ENCODE data around the gene INSM1. TPM values are rescaled to one million over a fixed set of nuclear protein-coding genes. Genes with fewer than 3 reads are reported as not detected.
A peak's percentile ranks its signal among the peaks of the same experiment; 100 is the strongest.

INSM1 gene
- total and polyA plus RNA-seq, 2 donors (not counting 1 experiment from before 2014, with no cell fraction given), result not detected

DNA sequence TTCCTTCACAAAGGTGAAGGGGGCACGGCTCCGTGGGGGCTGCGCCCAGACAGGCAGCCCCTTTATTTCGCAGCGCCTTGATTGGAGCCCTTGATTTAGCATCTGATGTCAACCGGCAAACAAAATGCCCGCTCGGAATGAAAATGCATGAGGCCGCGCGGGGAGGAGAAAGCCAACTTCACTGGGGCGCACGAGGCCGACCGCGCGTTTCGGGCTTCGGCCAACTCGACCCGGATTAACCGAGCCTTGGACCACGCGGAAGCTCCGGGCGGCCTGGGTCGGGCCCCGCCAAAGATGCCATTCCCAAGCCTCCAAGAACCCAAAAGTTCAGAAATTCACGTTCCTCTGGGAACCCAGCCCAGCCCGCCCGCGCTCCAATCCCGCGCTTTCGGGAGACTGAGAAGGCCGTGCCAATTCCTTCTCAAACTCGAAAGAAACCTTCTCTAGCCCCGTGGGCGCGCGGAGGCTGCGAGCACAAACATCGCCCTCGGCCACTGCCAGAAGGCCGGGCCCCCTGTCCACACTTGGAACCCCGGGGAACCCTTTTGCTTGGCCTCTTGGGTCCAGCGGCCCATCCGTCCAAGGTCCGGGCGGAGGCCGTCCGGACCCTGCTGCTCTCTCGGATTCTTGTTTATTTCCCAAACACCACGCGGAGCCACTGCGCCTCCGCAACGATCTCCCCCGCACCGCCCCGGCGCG, 879 bp upstream of the INSM1 start:
- no peak for DNase-seq (ENCODE audit: low read depth in 2 of 2)
- no peak overlapping the region for H3K4me2 ChIP-seq (ENCODE audit: extremely low read depth, insufficient read depth, low read length)
- no peaks in the 10 kb centered on the region for H3K36me3 ChIP-seq (ENCODE audit: control insufficient read depth, insufficient read depth, low read length)
- peaks cover 80% of the 10 kb centered on the region for H3K27me3 ChIP-seq (ENCODE audit: control insufficient read depth, insufficient read depth, low read length)
- no peak overlapping the region for H3K27ac ChIP-seq (ENCODE audit: insufficient read depth, low read length)
- H4K20me1 ChIP-seq (ENCODE audit: control insufficient read depth, extremely low read depth, insufficient read depth, low read length), result no peaks in the 10 kb centered on the region
- no peak overlapping the region for H2AFZ ChIP-seq (ENCODE audit: low read length)
- no peak overlapping the region for H3K9ac ChIP-seq (ENCODE audit: insufficient read depth, low read length)
- no peaks in the 10 kb centered on the region for H3K9me3 ChIP-seq (ENCODE audit: control insufficient read depth, insufficient read depth, low read depth, low read length)
- no peaks in the 10 kb centered on the region for H3K79me2 ChIP-seq (ENCODE audit: control insufficient read depth, insufficient read depth, low read length)
- no peak overlapping the region for H3K4me3 ChIP-seq (replicated peaks in 1 of 4; ENCODE audit: control extremely low read depth in 1 of 4, insufficient read depth in 1 of 4, low read depth in 3 of 4, low read length in 4 of 4)
- H3K4me1 ChIP-seq (ENCODE audit: control insufficient read depth, extremely low read depth, insufficient read depth, low read length), result no peaks in the 10 kb centered on the region
- TF ChIP-seq EZH2 (IDR thresholded peaks at IDR 0.05; ENCODE audit: low read length, missing control alignments), result peak; percentile 92
- TF ChIP-seq, protein P1, sequence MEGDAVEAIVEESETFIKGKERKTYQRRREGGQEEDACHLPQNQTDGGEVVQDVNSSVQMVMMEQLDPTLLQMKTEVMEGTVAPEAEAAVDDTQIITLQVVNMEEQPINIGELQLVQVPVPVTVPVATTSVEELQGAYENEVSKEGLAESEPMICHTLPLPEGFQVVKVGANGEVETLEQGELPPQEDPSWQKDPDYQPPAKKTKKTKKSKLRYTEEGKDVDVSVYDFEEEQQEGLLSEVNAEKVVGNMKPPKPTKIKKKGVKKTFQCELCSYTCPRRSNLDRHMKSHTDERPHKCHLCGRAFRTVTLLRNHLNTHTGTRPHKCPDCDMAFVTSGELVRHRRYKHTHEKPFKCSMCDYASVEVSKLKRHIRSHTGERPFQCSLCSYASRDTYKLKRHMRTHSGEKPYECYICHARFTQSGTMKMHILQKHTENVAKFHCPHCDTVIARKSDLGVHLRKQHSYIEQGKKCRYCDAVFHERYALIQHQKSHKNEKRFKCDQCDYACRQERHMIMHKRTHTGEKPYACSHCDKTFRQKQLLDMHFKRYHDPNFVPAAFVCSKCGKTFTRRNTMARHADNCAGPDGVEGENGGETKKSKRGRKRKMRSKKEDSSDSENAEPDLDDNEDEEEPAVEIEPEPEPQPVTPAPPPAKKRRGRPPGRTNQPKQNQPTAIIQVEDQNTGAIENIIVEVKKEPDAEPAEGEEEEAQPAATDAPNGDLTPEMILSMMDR (conservative IDR thresholded peaks at IDR 0.05 in 1 of 2, IDR thresholded peaks at IDR 0.05 in 1 of 2; ENCODE audit: low read depth in 1 of 2, low read length in 2 of 2), result no peak

GRCh38 chr20:20368418-20369249, 730 bp downstream of the INSM1 start:
- no peak for DNase-seq (ENCODE audit: low read depth in 2 of 2)
- H2AFZ ChIP-seq (ENCODE audit: low read length), result no peak overlapping the region
- H3K4me2 ChIP-seq (ENCODE audit: extremely low read depth, insufficient read depth, low read length), result peak overlapping the region; percentile 25
- H3K9ac ChIP-seq (ENCODE audit: insufficient read depth, low read length), result no peak overlapping the region
- no peaks in the 10 kb centered on the region for H3K36me3 ChIP-seq (ENCODE audit: control insufficient read depth, insufficient read depth, low read length)
- H3K27me3 ChIP-seq (ENCODE audit: control insufficient read depth, insufficient read depth, low read length), result peaks cover 78% of the 10 kb centered on the region
- H3K9me3 ChIP-seq (ENCODE audit: control insufficient read depth, insufficient read depth, low read depth, low read length), result no peaks in the 10 kb centered on the region
- peak; percentile 86 for TF ChIP-seq EZH2 (IDR thresholded peaks at IDR 0.05; ENCODE audit: low read length, missing control alignments)
- TF ChIP-seq, protein P1 (conservative IDR thresholded peaks at IDR 0.05 in 1 of 2, IDR thresholded peaks at IDR 0.05 in 1 of 2; ENCODE audit: low read depth in 1 of 2, low read length in 2 of 2), result no peak
- H3K79me2 ChIP-seq (ENCODE audit: control insufficient read depth, insufficient read depth, low read length), result no peaks in the 10 kb centered on the region
- no peak overlapping the region for H3K27ac ChIP-seq (ENCODE audit: insufficient read depth, low read length)
- H3K4me3 ChIP-seq (replicated peaks in 1 of 4; ENCODE audit: control extremely low read depth in 1 of 4, insufficient read depth in 1 of 4, low read depth in 3 of 4, low read length in 4 of 4), result no peak overlapping the region
- no peaks in the 10 kb centered on the region for H4K20me1 ChIP-seq (ENCODE audit: control insufficient read depth, extremely low read depth, insufficient read depth, low read length)
- no peaks in the 10 kb centered on the region for H3K4me1 ChIP-seq (ENCODE audit: control insufficient read depth, extremely low read depth, insufficient read depth, low read length)

GRCh38 chr20:20369250-20370093, 1.6 kb downstream of the INSM1 start:
- TF ChIP-seq, protein P1 (conservative IDR thresholded peaks at IDR 0.05 in 1 of 2, IDR thresholded peaks at IDR 0.05 in 1 of 2; ENCODE audit: low read depth in 1 of 2, low read length in 2 of 2), result no peak
- peak; percentile 61 for TF ChIP-seq EZH2 (IDR thresholded peaks at IDR 0.05; ENCODE audit: low read length, missing control alignments)
- H3K4me1 ChIP-seq (ENCODE audit: control insufficient read depth, extremely low read depth, insufficient read depth, low read length), result no peaks in the 10 kb centered on the region
- no peak overlapping the region for H3K9ac ChIP-seq (ENCODE audit: insufficient read depth, low read length)
- DNase-seq (ENCODE audit: low read depth in 2 of 2), result no peak
- no peaks in the 10 kb centered on the region for H3K79me2 ChIP-seq (ENCODE audit: control insufficient read depth, insufficient read depth, low read length)
- peaks cover 71% of the 10 kb centered on the region for H3K27me3 ChIP-seq (ENCODE audit: control insufficient read depth, insufficient read depth, low read length)
- no peaks in the 10 kb centered on the region for H4K20me1 ChIP-seq (ENCODE audit: control insufficient read depth, extremely low read depth, insufficient read depth, low read length)
- H3K4me2 ChIP-seq (ENCODE audit: extremely low read depth, insufficient read depth, low read length), result no peak overlapping the region
- H3K4me3 ChIP-seq (replicated peaks in 1 of 4; ENCODE audit: control extremely low read depth in 1 of 4, insufficient read depth in 1 of 4, low read depth in 3 of 4, low read length in 4 of 4), result no peak overlapping the region
- H3K36me3 ChIP-seq (ENCODE audit: control insufficient read depth, insufficient read depth, low read length), result no peaks in the 10 kb centered on the region
- no peaks in the 10 kb centered on the region for H3K9me3 ChIP-seq (ENCODE audit: control insufficient read depth, insufficient read depth, low read depth, low read length)
- H3K27ac ChIP-seq (ENCODE audit: insufficient read depth, low read length), result no peak overlapping the region
- no peak overlapping the region for H2AFZ ChIP-seq (ENCODE audit: low read length)
